Gastrocnemius medialis (tissue), 4 donors: ENCODE data around the gene C1QTNF3. TPM values are rescaled to one million over a fixed set of nuclear protein-coding genes. Genes with fewer than 3 reads are reported as not detected.

Experiments
- ATAC-seq, 2 donors: fragments of 150-250 bp; one replicate each; pipeline ENCODE4 v1.9.1; 2016
- DNase-seq, 2 donors: peaks; one replicate each; pipeline ENCODE4 v3.0.0-alpha.2; 2019
- H3K27ac ChIP-seq, 4 donors: fragments of 200-600 bp; sonication (generic); 1 replicate in 1 of 4; 2 replicates in 3 of 4; pipeline ENCODE4 v1.5.1; 2016 to 2018; ENCODE audit warnings: mild to moderate bottlenecking in 2 of 4, moderate library complexity in 1 of 4
- H3K27me3 ChIP-seq, 3 donors: fragments of 200-600 bp; sonication (generic) in 2 of 3; 1 replicate in 1 of 3; 2 replicates in 2 of 3; pipeline versions ENCODE4 v1.5.1 to v1.6.0; 2016 to 2019; ENCODE audit warnings: mild to moderate bottlenecking in 1 of 3, moderate library complexity in 1 of 3
- H3K36me3 ChIP-seq, 2 donors: fragments of 200-600 bp; sonication (generic) in 1 of 2; one replicate each; pipeline ENCODE4 v1.5.1; 2017 to 2018
- H3K4me1 ChIP-seq, 2 donors: fragments of 200-600 bp; sonication (generic) in 1 of 2; one replicate each; pipeline ENCODE4 v1.5.1; 2016 to 2017; ENCODE audit warnings: mild to moderate bottlenecking in 2 of 2
- H3K4me3 ChIP-seq, 4 donors: fragments of 200-600 bp; sonication (generic) in 3 of 4; 1 replicate in 1 of 4; 2 replicates in 3 of 4; pipeline ENCODE4 v1.5.1; 2016 to 2019; ENCODE audit warnings: mild to moderate bottlenecking in 2 of 4
- H3K9me3 ChIP-seq, 3 donors: fragments of 200-600 bp; sonication (generic) in 2 of 3; 1 replicate in 1 of 3; 2 replicates in 2 of 3; pipeline ENCODE4 v1.5.1; 2016 to 2019
- POLR2A ChIP-seq, 2 donors: fragments of 450-650 bp; IDR thresholded peaks; one replicate each; pipeline ENCODE4 v1.6.1; 2017; ENCODE audit warnings: antibody characterized with exemption in 2 of 2, mild to moderate bottlenecking in 2 of 2, moderate library complexity in 2 of 2
- in situ Hi-C, 4 donors: fragments of 200-750 bp; cut with MboI; loops; one replicate each; pipeline versions ENCODE4 v1.15.0 to v1.8.0; 2017; ENCODE audit warnings: low sequenced_read_pairs in 4 of 4
- intact Hi-C: fragments of 100-400 bp; cut with DNase I; formaldehyde crosslinking; loops from one replicate; pipeline ENCODE4 v1.15.1; 2023; ENCODE audit warnings: low total_unique reads
- total RNA-seq, 4 donors: library from RNA; depleted of rRNA; stranded (reverse); fragments of >200 nt; gene quantifications; one replicate each; pipeline versions ENCODE4 v1.1.0 to v1.2.3, GENCODE V29; 2016
- TF ChIP-seq, protein P1 (sequence below), 5 experiments: fragments of 450-650 bp in 3 of 5; fragments of 200-600 bp in 2 of 5; sonication (generic) in 2 of 5; IDR thresholded peaks in 4 of 5; conservative IDR thresholded peaks in 1 of 5; 1 replicate in 4 of 5; 2 replicates in 1 of 5; pipeline ENCODE4 v1.5.1; 2016 to 2019; ENCODE audit warnings: antibody characterized with exemption in 5 of 5, mild to moderate bottlenecking in 3 of 5, moderate library complexity in 3 of 5

The C1QTNF3 gene
- total RNA-seq, 4 donors from 2014 or later = 0.33 to 1.00 TPM; not detected in 2

DNA sequence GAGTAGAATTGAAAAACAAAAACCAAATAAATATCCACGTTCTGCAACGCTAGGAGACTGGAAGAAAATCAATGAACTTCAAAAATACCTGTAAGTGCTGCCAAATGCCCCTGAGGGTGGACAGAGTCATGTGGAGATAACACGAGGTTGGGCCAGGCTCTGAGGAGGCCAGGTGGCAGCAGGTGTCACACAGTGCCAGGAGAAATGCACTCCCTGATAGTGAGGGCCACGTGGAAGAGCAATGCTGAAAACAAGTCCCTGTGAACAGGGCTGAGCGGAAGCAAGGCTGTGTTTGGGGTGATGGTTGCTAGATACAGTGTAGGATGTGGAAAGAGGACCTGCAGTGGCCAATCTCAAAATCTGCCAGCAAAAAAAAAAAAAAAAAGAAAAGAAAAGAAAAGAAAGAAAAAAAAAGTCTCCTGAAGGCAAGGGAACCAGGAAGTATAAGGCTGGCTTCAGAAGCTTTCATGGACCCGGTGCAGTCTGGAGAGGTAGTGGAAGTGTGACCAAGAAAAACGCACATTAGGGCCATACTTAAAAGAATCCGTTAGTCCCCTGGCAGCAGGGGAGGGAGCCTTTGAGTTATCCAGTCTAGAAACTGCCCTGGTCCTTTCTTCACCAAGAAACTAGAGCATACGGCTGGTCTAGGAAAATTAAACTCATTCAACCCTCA, 16.8 kb downstream of the C1QTNF3 start:
- DNase-seq (no peak), ATAC-seq (no peak)
- H3K36me3 ChIP-seq = no peaks in the 10 kb centered on the region
- intact Hi-C loops = no loop called here
- H3K27me3 ChIP-seq = no peaks in the 10 kb centered on the region
- no peaks in the 10 kb centered on the region for H3K4me1 ChIP-seq
- in situ Hi-C loops = no loop called here
- no peak for TF ChIP-seq POLR2A (IDR thresholded peaks at IDR 0.05)
- TF ChIP-seq, protein P1, sequence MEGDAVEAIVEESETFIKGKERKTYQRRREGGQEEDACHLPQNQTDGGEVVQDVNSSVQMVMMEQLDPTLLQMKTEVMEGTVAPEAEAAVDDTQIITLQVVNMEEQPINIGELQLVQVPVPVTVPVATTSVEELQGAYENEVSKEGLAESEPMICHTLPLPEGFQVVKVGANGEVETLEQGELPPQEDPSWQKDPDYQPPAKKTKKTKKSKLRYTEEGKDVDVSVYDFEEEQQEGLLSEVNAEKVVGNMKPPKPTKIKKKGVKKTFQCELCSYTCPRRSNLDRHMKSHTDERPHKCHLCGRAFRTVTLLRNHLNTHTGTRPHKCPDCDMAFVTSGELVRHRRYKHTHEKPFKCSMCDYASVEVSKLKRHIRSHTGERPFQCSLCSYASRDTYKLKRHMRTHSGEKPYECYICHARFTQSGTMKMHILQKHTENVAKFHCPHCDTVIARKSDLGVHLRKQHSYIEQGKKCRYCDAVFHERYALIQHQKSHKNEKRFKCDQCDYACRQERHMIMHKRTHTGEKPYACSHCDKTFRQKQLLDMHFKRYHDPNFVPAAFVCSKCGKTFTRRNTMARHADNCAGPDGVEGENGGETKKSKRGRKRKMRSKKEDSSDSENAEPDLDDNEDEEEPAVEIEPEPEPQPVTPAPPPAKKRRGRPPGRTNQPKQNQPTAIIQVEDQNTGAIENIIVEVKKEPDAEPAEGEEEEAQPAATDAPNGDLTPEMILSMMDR (IDR thresholded peaks at IDR 0.05 in 4 of 5, conservative IDR thresholded peaks at IDR 0.05 in 1 of 5) = no peak
- H3K4me3 ChIP-seq = no peak overlapping the region
- no peak overlapping the region for H3K27ac ChIP-seq
- no peaks in the 10 kb centered on the region for H3K9me3 ChIP-seq

GRCh38 chr5:34022121-34022705, 20.8 kb downstream of the C1QTNF3 start:
- no peak overlapping the region for H3K4me3 ChIP-seq
- in situ Hi-C loops (loop anchor here in 3 of 4 donors (25.0 kb wide), 2 partner anchors 440 to 890 kb away; partner anchors contain the start of genes BRIX1 (in 2 of the 3) and RAD1 (in 2 of the 3)), intact Hi-C loops (no loop called here)
- no peaks in the 10 kb centered on the region for H3K27me3 ChIP-seq
- DNase-seq (no peak), ATAC-seq (no peak)
- H3K9me3 ChIP-seq = no peaks in the 10 kb centered on the region
- no peaks in the 10 kb centered on the region for H3K36me3 ChIP-seq
- no peaks in the 10 kb centered on the region for H3K4me1 ChIP-seq
- no peak overlapping the region for H3K27ac ChIP-seq
- TF ChIP-seq, protein P1 (IDR thresholded peaks at IDR 0.05 in 4 of 5, conservative IDR thresholded peaks at IDR 0.05 in 1 of 5) = no peak
- TF ChIP-seq POLR2A (IDR thresholded peaks at IDR 0.05) = no peak

GRCh38 chr5:34021334-34021733, 21.7 kb downstream of the C1QTNF3 start:
- no peaks in the 10 kb centered on the region for H3K36me3 ChIP-seq
- no peak overlapping the region for H3K27ac ChIP-seq
- in situ Hi-C loops (loop anchor here in 3 of 4 donors (25.0 kb wide), 2 partner anchors 441 to 891 kb away; partner anchors contain the start of genes BRIX1 (in 2 of the 3) and RAD1 (in 2 of the 3)), intact Hi-C loops (no loop called here)
- H3K9me3 ChIP-seq = no peaks in the 10 kb centered on the region
- H3K27me3 ChIP-seq = no peaks in the 10 kb centered on the region
- H3K4me3 ChIP-seq = no peak overlapping the region
- no peaks in the 10 kb centered on the region for H3K4me1 ChIP-seq
- no peak for TF ChIP-seq POLR2A (IDR thresholded peaks at IDR 0.05)
- TF ChIP-seq, protein P1 (IDR thresholded peaks at IDR 0.05 in 4 of 5, conservative IDR thresholded peaks at IDR 0.05 in 1 of 5) = no peak
- DNase-seq = no peak
- ATAC-seq = no peak

DNA sequence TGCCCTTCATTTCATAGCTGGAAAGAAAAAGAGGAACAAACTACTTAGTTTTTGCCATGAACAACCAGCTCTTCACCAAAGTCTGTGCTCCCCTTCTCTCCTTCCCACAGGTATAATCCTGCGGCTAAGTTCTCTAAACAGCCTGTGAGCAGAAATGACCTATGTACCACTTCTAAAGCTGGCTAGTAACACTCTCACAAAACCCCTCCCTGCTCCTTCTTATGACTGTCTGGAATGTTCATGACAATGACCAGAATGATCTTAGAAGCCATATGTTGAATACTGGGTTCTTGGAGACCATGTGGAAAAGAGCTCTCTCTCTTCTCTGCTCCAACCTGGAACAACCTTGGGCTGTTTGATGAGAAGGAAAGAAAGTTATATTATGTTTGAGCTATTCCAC, 22.3 kb downstream of the C1QTNF3 start:
- ATAC-seq (no peak), DNase-seq (no peak)
- Histone ChIP-seq H3K27ac (no peak overlapping the region), H3K9me3 (no peaks in the 10 kb centered on the region), H3K4me1 (no peaks in the 10 kb centered on the region), H3K36me3 (no peaks in the 10 kb centered on the region), H3K27me3 (no peaks in the 10 kb centered on the region), H3K4me3 (no peak overlapping the region)
- TF ChIP-seq, protein P1 (IDR thresholded peaks at IDR 0.05 in 4 of 5, conservative IDR thresholded peaks at IDR 0.05 in 1 of 5) = no peak
- TF ChIP-seq POLR2A (IDR thresholded peaks at IDR 0.05) = no peak
- intact Hi-C loops (no loop called here), in situ Hi-C loops (loop anchor here in 3 of 4 donors (25.0 kb wide), 2 partner anchors 442 to 892 kb away; partner anchors contain the start of genes BRIX1 (in 2 of the 3) and RAD1 (in 2 of the 3))
